Heart right ventricle (tissue), 16 donors: Measurements from ENCODE around the gene MMP24. TPM values are rescaled to one million over a fixed set of nuclear protein-coding genes. Genes with fewer than 3 reads are reported as not detected.
"Not testable (repeated sequence)": the region's sequence is repeated elsewhere in the genome, so short reads cannot be mapped to it uniquely, and the experiment has no call there.

ENCODE experiments used
- ATAC-seq, 8 donors: fragments of 200-7000 bp; cut with Tn5 transposase; one replicate each; pipeline ENCODE4 v1.9.1; 2020; ENCODE audit warnings: mild to moderate bottlenecking in 8 of 8, moderate library complexity in 8 of 8, moderate number of reproducible peaks in 1 of 8
- DNase-seq, 2 donors: peaks; one replicate each; pipeline ENCODE4 v3.0.0-alpha.2; 2020
- H3K27ac ChIP-seq, 10 donors: fragments of 200-600 bp; sonication (generic) in 2 of 10; one replicate each; pipeline versions ENCODE4 v1.5.0 to v1.8.0; 2020 to 2022; ENCODE audit warnings: mild to moderate bottlenecking in 3 of 10
- H3K27me3 ChIP-seq, 7 donors: fragments of 200-600 bp; one replicate each; pipeline ENCODE4 v1.8.0; 2021 to 2022; ENCODE audit warnings: mild to moderate bottlenecking in 2 of 7
- H3K36me3 ChIP-seq, 9 donors: fragments of 200-600 bp; sonication (generic) in 1 of 9; one replicate each; pipeline versions ENCODE4 v1.5.0 to v1.8.0; 2020 to 2022; ENCODE audit warnings: mild to moderate bottlenecking in 2 of 9
- H3K4me1 ChIP-seq, 9 donors: fragments of 200-600 bp; sonication (generic) in 1 of 9; one replicate each; pipeline versions ENCODE4 v1.5.0 to v1.8.0; 2020 to 2022; ENCODE audit warnings: mild to moderate bottlenecking in 4 of 9
- H3K4me3 ChIP-seq, 10 donors: fragments of 200-600 bp; sonication (generic) in 2 of 10; one replicate each; pipeline versions ENCODE4 v1.5.0 to v1.8.0; 2020 to 2022; ENCODE audit warnings: mild to moderate bottlenecking in 7 of 10, moderate library complexity in 2 of 10
- H3K9me3 ChIP-seq, 11 donors: fragments of 200-600 bp in 10 of 11; sonication (generic) in 2 of 11; one replicate each; pipeline versions ENCODE4 v1.5.0 to v1.8.0; 2013 to 2022; ENCODE audit warnings: mild to moderate bottlenecking in 2 of 11, control low read depth in 1 of 11, moderate library complexity in 1 of 11
- WGBS, 2 donors: extraction: QIAGEN DNeasy Blood & Tissue Kit; methylation state at CpG; one replicate each; pipeline ENCODE4 v1.1.7; 2013; ENCODE audit warnings: inconsistent platforms in 1 of 2; 5-methylcytosine and 5-hydroxymethylcytosine counted together
- intact Hi-C, 10 donors: fragments of 100-400 bp; cut with DNase I; formaldehyde crosslinking; loops; one replicate each; pipeline versions ENCODE4 v1.11.1 to v1.14.2; 2022
- polyA plus RNA-seq, 2 donors: library from polyadenylated mRNA; stranded (reverse); fragments of 200-250 nt; gene quantifications; one replicate each; pipeline ENCODE4 v1.2.3, GENCODE V29; 2013
- total RNA-seq, 10 donors: library from RNA; stranded (reverse); fragmentation: NEBNext Ultra II Directional in 3 of 10; extraction: Animal tissue kit (Norgen Biotek cat#: 25700) in 3 of 10; gene quantifications; one replicate each; pipeline versions ENCODE4 v1.2.1 to v1.2.4, GENCODE V29; 2021 to 2023
- TF ChIP-seq, protein P1 (sequence below), 9 donors: fragments of 200-600 bp; sonication (generic) in 2 of 9; IDR thresholded peaks; one replicate each; pipeline versions ENCODE4 v1.5.0 to v1.8.0; 2021 to 2022; ENCODE audit warnings: antibody characterized with exemption in 9 of 9, mild to moderate bottlenecking in 5 of 9, moderate library complexity in 1 of 9
- donor health status: Arrhythmogenic right ventricular cardiomyopathy.
- donor health status: ischemic (EF 13 %, LVEDD 7.1; RV severe dilation, severe dysfunction).
- donor health status: healthy with polysubstance abuse.
- donor health status: DM: no; HTN: yes; CAD: no.
- donor health status: DM: no; HTN: no; CAD: no.
- donor health status: ischemic (EF 25% LVEDD 6.9; RV normal size, moderate dysfunction).
- donor health status: ischemic (EF 25% LVEDD 5.7; RV mildly dilated, moderate dysfunction).
- donor health status: healthy.
- donor health status: DM: yes; HTN: yes; CAD: no.
- donor health status: Ischemic cardiomyopathy.
- donor health status: ischemic (EF 35%, LVEDD 5.7; RV mildly dilated, moderate dysfunction).
- donor health status: nonischemic (EF 11% LVEDD 7.7; RV severe dilation, severe dysfunction).
- donor health status: DM: yes; HTN: yes; CAD: no.
- donor health status: PGD.
- donor health status: ischemic (EF 29% LVEDD 5.4; RV normal size, mild dysfunction).
- donor health status: nonischemic (EF 23%, LVEDD 6.1; RV moderate dilation, normal function).

MMP24 gene
- total and polyA plus RNA-seq, 12 donors = 0.09 to 1.2 (median 0.22) TPM; not detected in 1

DNA sequence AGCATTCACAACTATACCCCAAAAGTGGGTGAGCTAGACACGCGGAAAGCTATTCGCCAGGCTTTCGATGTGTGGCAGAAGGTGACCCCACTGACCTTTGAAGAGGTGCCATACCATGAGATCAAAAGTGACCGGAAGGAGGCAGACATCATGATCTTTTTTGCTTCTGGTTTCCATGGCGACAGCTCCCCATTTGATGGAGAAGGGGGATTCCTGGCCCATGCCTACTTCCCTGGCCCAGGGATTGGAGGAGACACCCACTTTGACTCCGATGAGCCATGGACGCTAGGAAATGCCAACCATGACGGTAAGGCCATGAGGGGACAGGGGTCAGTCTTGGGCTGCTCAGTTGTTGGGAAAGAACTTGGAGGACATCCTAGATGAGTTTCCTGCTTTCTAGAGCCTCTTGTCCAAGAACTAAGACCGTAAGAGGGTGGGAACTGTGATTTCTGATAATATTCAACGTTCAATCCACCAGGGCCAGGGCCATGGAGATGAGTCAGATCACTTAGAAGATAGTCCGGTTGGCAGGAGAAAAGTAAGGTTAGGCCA is 28.0 kb downstream of the MMP24 start:
- DNase-seq = no peak
- 93% methylated on average over 12 of the region's 12 CpGs for WGBS, 2 donors
- Histone ChIP-seq H3K27ac (no peak overlapping the region), H3K9me3 (no peaks in the 10 kb centered on the region), H3K4me3 (no peak overlapping the region), H3K4me1 (peaks cover 0 to 15% (median 8%) of the 10 kb centered on the region in 9 donors), H3K36me3 (peaks cover 0 to 9% (median 0%) of the 10 kb centered on the region in 9 donors), H3K27me3 (no peaks in the 10 kb centered on the region)
- intact Hi-C loops = no loop called here
- TF ChIP-seq, protein P1, sequence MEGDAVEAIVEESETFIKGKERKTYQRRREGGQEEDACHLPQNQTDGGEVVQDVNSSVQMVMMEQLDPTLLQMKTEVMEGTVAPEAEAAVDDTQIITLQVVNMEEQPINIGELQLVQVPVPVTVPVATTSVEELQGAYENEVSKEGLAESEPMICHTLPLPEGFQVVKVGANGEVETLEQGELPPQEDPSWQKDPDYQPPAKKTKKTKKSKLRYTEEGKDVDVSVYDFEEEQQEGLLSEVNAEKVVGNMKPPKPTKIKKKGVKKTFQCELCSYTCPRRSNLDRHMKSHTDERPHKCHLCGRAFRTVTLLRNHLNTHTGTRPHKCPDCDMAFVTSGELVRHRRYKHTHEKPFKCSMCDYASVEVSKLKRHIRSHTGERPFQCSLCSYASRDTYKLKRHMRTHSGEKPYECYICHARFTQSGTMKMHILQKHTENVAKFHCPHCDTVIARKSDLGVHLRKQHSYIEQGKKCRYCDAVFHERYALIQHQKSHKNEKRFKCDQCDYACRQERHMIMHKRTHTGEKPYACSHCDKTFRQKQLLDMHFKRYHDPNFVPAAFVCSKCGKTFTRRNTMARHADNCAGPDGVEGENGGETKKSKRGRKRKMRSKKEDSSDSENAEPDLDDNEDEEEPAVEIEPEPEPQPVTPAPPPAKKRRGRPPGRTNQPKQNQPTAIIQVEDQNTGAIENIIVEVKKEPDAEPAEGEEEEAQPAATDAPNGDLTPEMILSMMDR (IDR thresholded peaks at IDR 0.05) = no peak
- no peak for ATAC-seq

DNA sequence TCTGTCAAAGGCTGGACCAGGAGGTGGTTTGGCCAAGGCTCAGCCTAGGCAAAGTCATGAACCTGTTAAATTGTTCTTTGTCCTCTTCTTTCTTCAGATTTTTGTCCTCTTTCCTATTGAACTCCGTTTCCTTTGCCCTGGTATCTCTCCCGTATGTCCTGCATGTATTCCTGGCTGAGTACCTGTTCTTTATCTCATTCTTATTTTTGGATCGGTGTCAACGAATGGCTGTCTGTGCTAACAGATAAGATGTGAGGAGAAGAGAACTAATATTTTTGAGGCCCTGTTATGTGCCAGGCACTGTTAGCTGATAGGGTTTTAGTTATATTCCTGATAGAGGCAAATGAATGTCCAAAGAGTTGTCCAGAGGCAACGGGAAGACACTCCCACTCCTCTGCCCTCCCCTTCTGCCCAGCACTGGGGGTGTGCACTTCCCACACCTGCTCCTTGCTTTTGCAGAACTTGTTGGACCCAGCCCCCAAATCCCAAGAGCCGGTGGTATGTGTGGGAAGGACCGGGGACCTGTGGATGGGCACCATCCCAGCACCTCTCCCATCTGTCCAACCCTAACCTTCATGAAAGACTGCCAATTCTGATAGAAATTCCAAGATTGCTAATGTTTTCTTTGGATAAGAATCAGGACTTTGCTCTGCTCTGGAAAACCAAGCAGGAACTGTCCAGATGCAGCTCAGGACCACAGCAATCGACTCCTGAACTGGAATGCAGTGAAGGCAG is 30.9 kb downstream of the MMP24 start:
- TF ChIP-seq, protein P1 (IDR thresholded peaks at IDR 0.05) = no peak
- Histone ChIP-seq H3K4me3 (no peak overlapping the region), H3K27me3 (no peaks in the 10 kb centered on the region), H3K4me1 (peaks cover 0 to 15% (median 8%) of the 10 kb centered on the region in 9 donors), H3K27ac (no peak overlapping the region), H3K9me3 (no peaks in the 10 kb centered on the region), H3K36me3 (peaks cover 0 to 20% (median 0%) of the 10 kb centered on the region in 9 donors)
- no peak for DNase-seq
- 31 to 40% methylated on average over 8 of the region's 8 CpGs for WGBS, 2 donors
- intact Hi-C loops = no loop called here
- peak in 4 of 8 donors; percentile 19 to 42 (median 34) for ATAC-seq

GRCh38 chr20:35260426-35260825 is 33.9 kb downstream of the MMP24 start:
- WGBS, 2 donors = 91 to 93% methylated on average over 6 of the region's 6 CpGs
- no peak overlapping the region for H3K4me3 ChIP-seq
- H3K4me1 ChIP-seq = peaks cover 0 to 30% (median 16%) of the 10 kb centered on the region in 9 donors
- H3K36me3 ChIP-seq = peaks cover 0 to 25% (median 0%) of the 10 kb centered on the region in 9 donors
- H3K9me3 ChIP-seq = no peaks in the 10 kb centered on the region
- no peak overlapping the region for H3K27ac ChIP-seq
- DNase-seq (no peak), ATAC-seq (no peak)
- no peaks in the 10 kb centered on the region for H3K27me3 ChIP-seq
- intact Hi-C loops = loop anchor here in 3 of 10 donors (10.0 kb wide), 3 partner anchors 116 to 426 kb away; partner anchors contain the start of genes EDEM2 (in 2 of the 3) and TRPC4AP (in 1 of the 3)
- TF ChIP-seq, protein P1 (IDR thresholded peaks at IDR 0.05) = no peak

DNA sequence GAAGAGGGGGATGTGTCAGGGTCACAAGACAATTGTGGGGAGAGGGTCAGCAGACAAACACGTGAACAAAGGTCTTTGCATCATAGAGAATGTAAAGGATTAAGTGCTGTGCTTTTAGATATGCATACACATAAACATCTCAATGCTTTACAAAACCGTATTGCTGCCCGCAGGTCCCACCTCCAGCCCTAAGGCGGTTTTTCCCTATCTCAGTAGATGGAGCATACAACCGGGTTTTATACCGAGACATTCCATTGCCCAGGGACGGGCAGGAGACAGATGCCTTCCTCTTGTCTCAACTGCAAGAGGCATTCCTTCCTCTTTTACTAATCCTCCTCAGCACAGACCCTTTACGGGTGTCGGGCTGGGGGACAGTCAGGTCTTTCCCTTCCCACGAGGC is 35.8 kb downstream of the MMP24 start:
- intact Hi-C loops = loop anchor here in 3 of 10 donors (10.0 kb wide), 3 partner anchors 118 to 428 kb away; partner anchors contain the start of genes EDEM2 (in 2 of the 3) and TRPC4AP (in 1 of the 3)
- ATAC-seq = not testable (repeated sequence)

More for the DNA sequence above, 35.8 kb downstream of the MMP24 start:
- H3K4me3 ChIP-seq, H3K27me3 ChIP-seq, DNase-seq, H3K9me3 ChIP-seq, H3K27ac ChIP-seq: not testable (repeated sequence)
- Histone ChIP-seq H3K36me3 (peaks cover 0 to 39% (median 0%) of the 10 kb centered on the region in 9 donors), H3K4me1 (peaks cover 0 to 24% (median 12%) of the 10 kb centered on the region in 9 donors)
- WGBS, 2 donors = 84 to 86% methylated on average over 7 of the region's 10 CpGs
